Activated T-cell treated with anti-CD3 and anti-CD28 coated beads for 24 hours (primary cell): Measurements from ENCODE around the gene TTLL6.

ENCODE experiments used
- DNase-seq: peaks from one replicate; pipeline ENCODE4 v3.0.0-alpha.2; 2020; ENCODE audit warnings: low read depth

The TTLL6 gene

DNA sequence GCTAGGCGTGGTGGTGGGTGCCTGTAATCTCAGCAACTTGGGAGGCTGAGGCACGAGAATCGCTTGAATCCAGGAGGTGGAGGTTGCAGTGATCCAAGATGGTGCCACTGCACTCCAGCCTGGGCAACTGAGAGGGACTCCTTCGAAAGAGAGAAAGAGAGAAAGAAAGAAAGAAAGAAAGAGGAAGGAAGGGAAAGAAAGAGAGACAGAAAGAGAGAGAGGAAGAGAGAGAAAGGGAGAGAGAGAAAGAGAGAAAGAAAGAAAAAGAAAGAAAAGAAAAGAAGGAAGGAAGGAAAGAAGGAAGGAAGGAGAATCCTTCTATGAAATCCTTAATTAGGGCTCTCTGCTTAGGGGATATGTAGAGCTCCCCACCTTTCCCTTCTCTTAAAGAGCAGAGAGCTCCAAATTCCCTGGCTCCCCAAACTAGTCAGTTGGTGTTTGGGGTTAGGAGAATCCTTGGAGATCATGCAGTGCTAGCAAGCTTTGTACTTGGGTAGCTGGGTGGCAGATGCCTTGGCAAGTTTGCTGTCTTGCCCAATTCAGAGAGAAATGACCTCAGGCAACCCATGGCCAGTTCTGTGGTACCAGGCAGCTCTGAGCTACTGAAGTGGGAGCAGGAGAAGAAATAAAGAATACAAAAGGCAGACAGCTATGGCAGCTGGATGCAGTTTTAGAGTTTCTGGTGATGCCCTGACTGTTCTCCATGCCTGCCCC is 79.5 kb downstream of the TTLL6 start:
- DNase-seq, result no peak

DNA sequence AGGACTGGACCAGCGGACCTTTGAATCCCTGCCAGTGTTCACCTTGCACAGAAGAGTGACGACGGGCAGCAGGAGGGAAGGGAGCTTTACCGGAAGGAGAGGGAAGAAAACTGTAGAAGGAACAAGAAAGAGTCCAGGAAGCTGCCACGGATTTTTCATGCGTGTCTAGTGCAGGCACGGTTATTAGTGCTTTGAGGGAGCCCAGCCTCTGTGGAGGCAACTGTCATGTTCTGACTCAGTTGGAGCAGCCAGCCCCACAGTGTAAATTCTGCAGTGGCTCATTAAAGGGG is 82.0 kb downstream of the TTLL6 start:
- no peak for DNase-seq

GRCh38 chr17:48734333-48735061 is 82.5 kb downstream of the TTLL6 start:
- no peak for DNase-seq

GRCh38 chr17:48733632-48734328 is 83.2 kb downstream of the TTLL6 start:
- DNase-seq, result no peak

DNA sequence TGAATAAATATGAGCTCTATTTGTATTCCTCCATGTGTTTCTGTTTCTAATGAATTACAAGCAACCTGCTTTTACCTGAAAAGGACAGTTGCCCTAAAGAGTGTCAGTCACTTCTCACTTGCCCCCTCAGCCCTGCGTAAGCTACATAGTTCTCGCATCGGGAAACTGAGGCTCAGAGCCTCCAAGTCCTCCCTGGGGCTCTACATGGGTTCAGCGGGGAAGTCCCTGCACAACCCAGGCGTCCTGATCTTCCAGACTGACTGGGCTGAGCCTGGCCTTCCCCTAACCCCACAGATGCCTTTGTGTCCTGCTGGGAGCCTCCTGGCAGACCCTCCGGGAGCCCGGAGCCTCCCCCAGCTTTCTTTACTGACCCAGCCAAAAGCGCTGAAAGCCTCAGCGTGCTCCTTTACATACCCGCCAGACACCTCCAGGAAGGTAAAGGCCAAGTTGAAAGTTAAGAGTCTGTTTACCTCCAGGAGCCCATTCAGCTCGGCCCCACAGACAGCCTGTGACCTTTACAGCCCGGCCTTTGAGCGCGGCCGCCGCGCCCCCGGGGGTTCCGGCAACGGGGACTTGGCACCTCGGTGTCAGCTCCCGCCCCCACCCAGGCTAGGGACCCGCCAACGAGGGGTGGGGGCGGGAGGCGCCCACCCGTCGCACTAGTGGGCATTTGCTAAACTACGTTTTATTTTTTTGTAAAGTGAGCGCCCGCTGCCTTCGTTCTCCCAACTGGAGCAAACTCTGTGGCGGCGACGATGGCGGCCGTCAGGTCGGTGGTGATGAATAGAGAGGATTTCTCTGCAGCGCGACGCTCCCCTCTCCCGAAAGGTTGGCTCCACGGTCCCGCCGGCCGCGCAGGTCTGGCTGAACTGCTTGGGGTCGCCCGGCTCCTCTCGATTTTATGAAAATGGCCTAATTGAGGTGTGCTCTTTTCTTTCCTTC is 84.1 kb downstream of the TTLL6 start:
- no peak for DNase-seq

DNA sequence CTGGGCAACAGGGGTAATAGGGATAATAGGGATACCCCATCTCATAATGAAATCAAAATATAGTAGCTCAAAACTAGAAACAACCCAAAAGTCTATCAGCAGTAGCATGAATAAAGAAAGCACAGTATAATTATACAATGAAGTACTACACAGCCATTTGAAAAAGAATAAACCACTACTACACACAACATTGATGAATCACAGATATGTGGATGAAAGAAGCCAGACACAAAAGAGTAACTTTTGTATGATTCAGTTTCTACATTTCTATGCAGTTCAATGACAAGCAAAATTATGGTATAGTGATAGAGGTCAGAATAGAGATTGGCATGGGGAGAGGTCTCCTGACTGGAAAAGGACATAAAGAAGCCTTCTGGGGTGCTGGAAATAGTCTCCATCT is 85.7 kb downstream of the TTLL6 start:
- no peak for DNase-seq

GRCh38 chr17:48730240-48730550 is 86.8 kb downstream of the TTLL6 start:
- no peak for DNase-seq

GRCh38 chr17:48729335-48730239 is 87.4 kb downstream of the TTLL6 start:
- no peak for DNase-seq

- peak; percentile 27 for DNase-seq
Observed at GRCh38 chr17:48728232-48729231, 88.5 kb downstream of the TTLL6 start, which contains the start of gene HOXB13. Gene HOXB13 (minus strand): TSS chr17:48728750. CDS start chr17:48728593, 157 bp downstream.

DNA sequence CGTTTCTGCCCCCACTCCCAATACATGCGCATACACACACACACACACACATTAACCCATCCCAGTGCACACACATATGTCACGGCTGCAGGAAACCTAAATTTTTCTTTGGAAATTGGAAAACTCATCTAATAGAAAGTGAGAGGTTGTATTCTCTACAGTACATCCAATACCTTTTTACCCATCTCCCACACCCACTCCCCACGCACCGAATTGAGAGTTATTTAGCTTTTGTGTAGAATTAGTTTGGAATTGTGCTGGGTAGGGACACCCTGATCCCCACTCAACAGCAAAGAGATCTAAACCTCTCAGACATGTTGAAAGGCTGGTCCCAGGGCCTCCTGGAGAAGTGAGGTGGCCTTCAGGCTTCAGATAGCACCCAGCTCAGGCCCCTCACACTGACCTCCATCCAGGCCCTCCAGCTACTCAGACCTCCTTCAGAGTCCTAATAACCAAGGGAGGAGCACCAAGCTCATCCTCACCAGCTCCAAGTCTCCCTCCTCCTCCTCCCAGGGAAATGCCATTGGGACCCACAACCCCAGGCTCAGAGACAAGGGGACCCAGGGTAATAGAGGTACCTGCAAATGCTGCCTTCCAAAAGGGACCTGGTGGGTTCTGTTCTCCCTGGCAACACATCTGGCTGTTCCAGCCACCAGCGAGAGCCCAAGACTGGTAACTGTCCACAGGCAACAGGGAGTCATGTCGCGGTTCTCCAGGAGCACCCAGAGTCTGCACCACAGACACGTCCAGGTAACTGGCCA is 89.4 kb downstream of the TTLL6 start:
- DNase-seq, result no peak

GRCh38 chr17:48726916-48727286 is 90.1 kb downstream of the TTLL6 start:
- no peak for DNase-seq

DNA sequence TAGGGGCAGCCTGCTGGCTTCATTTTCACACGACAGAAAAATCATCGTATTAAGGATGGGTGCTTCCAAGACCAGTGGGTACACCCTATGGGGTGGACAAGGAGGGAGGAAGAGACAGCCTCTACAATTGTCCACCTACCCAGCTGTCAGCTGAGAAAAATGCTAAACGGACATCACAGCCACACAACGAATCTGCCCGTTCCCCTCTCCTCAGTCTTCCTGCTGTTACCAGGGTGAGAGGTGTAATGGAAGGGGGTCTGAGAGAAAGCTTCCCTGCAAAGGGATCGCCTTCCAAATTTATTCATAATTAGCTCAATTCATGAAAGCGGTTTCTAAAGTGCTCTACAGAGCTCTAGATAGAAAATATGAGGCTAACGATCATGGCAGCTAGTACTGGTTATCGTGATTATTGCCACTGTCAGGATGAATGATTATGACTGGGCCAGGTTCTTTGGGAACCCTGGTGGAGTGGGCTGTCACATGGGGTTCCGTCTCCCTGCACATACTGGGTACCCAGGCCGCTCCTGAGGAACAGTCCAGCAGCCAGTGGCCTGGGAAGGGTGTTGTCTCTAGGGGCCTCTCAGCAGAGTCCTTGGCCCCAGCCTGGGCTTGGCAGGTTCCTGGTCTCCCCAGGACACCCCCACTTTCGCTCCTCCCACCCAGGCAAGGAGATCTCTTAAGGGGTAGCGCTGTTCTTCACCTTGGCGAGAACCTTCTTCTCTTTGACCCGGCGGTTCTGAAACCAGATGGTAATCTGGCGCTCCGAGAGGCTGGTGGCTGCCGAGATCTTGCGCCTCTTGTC is 90.7 kb downstream of the TTLL6 start:
- no peak for DNase-seq

- DNase-seq, result no peak
Observed at GRCh38 chr17:48725288-48726064, 91.6 kb downstream of the TTLL6 start.

DNA sequence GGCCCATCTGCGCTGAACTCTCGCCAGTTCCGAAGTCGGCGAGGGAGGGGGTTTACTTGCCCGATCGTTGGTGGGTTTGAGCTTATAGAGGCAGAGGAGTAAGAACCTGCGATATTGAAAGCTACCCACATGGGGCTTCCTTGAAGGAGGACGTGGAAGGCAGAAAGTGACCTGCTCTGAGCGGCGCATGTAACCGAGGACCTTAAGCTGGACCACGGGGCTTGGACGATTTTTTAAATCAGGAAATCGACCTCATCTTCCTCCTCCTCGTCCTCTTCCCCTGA is 92.1 kb downstream of the TTLL6 start:
- DNase-seq, result no peak

DNA sequence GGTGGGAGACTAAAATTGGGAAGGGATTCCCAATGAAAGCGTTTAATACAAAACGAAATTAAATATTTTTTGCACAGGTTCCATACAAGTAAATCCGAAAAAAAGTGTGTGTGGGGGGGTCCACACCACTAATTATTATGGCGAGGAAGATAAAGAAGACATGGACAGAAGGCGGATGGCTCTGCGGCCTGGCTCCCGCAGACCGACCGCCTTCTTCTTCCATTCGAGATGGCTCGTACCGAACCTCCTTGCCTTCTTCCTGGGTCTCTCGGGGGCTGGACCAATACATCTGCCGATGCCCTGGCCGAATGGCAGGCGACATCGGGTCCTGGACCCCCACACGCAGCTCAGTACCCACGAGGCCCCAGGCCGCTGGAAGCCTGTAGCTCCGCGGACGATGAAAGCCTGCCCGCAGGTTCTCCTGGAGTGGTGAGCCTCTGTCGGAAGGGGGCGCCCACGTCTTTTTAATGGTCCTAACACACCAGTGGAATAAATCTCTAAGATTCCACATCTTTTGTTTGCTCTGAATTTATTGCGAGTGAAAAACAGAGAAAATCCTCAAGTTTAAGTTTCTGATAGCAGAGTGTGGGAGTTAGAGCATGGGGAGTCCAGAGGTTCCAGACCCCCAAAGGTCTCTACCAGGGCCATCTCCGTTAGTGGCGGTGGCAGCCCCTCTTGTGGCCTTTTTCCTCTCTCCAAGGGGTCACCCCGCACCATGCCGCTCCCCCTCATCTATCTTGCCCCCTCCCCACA is 92.6 kb downstream of the TTLL6 start:
- peak; percentile 65 for DNase-seq

- DNase-seq, result no peak
Observed at GRCh38 chr17:48723423-48724250, 93.4 kb downstream of the TTLL6 start.
